HG03521 (cell line): ENCODE results near the gene PPIA.

Source experiments
- ATAC-seq: cut with Tn5 transposase; IDR thresholded peaks from one replicate; pipeline ENCODE4 v1.9.1; 2021; ENCODE audit warnings: mild to moderate bottlenecking, moderate library complexity; ENCODE audit not compliant: unreplicated experiment

PPIA gene

DNA sequence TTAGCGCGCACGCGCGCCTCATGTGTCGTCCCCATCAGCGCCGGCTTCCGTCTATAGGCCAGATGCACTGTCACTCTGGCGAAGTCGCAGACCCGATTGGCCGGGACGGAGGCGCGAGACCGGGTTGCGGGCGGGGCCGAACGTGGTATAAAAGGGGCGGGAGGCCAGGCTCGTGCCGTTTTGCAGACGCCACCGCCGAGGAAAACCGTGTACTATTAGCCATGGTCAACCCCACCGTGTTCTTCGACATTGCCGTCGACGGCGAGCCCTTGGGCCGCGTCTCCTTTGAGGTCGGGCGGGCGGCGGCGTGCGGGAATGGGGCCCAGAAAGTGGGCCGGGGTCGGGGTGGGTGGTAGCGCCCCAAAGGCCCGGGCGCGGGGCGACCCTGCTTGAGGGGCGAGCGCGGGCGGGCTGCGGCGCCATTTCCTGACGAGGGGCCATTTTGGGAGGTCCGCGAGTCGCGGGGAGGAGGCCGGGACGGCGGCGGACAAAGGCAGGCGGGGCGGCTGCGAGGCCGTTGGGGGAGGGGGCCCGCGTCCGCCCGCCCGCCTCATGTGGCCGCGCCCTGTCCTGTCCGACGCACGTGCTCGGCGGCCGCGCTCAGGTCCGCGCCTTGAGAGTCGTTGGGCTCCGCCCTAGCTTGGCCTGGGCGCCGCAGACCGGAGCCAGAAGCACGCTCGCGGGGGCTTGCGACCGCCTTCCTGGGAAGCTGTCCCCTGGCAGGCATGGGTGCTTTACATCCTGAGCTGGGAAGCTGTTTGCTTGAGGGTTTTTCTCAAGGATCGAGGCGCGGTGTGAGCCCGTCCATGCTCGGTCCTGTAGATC is at the start of gene PPIA:
PPIA (plus strand) TSS at position 178 of the 825 bp plus-strand sequence; CDS start at position 222, 44 bp downstream.
- peak; percentile 85 for ATAC-seq

DNA sequence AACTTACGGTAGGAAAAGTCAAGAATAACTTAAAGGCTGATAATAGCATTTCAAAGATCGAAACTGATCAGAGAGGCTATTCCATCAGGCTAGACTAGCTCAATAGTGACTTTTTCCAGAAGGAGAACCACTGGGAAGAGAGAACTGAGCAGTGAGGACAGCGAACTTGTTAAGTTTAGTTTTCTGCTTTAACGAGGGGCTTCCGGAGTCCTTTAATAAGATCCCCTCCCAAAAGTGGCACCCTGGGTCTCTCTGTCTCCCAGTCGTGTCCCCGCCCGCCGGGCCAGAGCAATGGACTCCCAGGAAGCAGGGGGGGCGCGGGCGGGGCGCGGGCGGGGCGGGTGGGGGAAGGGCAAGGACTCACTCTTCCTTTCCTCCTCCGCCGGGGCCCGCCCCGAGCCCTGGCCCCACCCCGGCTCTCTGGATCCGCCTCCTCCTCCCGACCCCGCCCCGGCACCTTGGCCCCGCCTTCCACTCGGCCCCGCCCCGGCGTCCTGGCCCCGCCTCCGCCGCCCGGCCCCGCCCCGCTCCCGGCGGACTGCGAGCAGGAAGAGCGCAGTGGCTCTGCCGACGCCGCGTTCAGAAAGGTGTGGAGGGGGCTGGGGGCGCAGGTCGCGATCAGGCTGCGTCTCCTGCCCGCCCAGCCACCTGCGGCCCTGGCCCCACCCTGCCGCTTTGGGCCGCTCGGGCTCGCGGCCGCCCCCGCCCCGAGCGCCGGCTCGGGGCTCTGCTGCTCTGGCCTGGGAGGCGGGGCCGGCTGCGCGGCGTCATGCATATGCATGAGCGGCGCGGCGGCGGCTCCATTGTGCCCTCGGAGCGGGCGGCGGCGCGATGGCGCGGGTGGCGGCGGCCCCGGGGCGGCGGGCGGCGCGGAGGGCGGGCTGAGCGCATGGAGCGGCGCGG is 48.2 kb upstream of the PPIA start, which contains the start of gene ZMIZ2:
ZMIZ2 (plus strand) TSS at position 803 of the 903 bp plus-strand sequence. CDS start 7,403 bp downstream, outside the sequence.
- peak; percentile 68 for ATAC-seq

DNA sequence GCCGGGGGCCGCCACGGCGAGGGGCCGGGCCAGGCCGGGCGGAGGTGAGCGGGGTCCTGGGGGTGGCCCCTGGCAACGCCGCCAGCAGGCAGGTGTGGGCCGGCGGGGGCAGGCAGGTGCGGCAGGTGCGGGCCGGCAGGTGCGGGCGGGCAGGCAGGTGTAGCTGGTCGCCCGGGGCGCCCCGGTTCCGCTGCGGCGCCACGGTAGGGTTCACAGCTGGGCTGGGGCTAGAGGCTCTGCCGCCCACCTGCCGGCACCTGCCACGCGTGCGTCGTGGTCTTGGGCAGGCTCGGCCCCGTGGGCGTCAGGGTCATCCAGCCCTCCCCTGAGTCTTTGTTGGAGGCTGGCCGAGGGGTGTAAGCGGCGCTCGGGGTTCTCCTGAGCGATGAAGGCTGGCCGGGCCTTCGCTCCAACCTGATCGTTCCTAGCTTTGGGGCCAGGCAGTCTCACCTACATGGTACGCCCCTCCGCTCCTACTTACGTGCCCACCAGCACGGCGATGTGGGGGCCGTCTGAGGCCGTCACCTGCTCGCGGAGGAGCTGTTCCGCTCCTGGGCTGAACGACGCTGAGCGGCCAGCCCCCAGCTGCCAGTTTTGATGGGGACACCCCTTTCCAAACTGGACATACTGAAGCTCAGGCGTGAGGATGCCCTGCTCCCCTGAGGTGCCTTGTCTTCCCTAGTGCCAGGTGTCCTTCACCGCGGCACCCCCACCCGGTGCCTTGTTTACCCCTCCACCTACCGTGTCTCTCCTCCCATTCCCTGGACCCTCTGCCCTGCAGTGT is 47.3 kb upstream of the PPIA start:
- ATAC-seq, result peak; percentile 23

DNA sequence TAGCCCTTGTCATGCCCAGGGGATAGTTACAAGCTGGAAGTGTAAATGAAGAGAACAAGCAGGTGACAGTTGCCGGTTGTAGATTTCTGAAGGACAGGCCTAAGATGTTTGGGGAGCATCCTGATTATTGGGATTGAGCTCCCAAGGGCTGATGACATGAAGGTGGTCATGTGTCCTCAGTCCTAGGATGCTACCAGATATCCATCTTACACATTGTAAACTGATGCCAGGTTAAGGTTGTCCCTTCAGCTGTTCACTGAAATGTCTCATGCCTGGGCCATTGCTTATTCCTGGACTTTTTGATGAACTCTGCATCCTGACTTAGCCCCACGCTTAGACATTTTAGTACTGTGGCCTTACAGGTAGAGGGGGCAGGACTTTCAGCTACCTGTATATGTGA is 46.5 kb upstream of the PPIA start:
- no peak for ATAC-seq

DNA sequence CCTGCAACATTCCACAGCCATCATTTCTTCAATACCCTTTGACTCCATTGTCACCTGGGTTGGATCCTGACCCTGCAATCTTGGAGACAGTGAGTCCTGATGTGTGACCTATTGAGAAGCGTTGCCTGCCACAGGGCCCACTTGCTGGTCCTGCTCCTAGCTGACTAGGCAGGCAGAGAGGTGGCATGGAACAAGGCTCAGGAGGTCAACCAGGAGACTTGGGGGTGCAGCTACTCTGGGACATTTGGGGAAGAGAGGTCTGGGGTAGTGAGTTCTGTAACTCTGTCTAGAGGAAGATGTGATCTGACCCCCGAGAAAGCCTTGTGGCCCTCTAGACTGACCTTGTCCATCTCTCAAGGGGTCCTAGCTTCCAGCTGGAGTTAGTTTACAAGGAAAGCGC is 46.1 kb upstream of the PPIA start:
- no peak for ATAC-seq

DNA sequence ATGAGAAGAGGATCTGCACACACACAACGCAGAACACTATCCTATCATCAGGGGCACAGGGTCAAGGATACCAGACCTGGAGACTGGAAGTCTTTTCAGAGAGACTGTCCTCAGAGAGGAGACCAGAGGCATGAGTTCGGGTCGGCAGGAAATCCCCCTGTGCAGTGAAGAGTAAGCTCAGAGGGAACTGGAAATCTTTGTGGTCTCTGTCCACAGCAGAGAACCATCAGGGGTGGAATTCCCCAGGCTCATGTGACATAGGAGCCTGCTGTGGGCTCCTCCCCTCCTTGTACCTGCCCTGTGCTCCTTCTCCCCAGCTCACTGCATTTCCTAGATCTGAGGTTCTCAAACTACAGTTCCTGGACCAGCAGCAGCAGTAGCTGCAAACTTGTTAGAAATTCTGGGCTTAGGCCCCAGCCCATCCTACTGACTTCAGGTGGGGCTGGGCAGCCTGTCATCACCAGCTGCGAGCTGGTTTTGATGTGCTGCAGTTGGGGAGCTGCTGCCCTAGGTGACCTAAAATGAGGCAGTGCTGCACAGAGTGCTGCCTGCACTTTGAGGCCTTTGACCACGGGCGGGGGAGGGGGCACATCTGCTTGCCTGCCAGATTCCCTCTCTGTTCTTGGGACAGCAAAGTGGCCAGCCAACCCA is 45.4 kb upstream of the PPIA start:
- ATAC-seq, result peak; percentile 29

DNA sequence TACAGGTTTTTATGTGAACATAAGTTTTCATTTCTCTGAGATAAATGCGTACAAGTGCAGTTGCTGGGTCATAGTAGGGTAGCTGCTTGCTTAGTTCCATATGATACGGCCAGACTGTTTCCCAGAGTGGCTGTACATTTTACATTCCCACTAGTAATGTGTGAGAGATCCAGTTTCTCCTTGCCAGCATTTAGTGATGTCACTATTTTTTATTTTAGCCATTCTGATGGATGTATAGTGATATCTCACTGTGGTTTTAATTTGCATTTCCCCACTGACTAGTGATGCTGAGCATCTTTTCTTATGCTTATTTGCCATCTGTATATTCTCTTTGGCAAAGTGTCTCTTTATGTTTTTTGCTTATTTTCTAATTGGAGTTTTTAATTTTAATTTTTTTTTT is 43.7 kb upstream of the PPIA start:
- ATAC-seq, result no peak

DNA sequence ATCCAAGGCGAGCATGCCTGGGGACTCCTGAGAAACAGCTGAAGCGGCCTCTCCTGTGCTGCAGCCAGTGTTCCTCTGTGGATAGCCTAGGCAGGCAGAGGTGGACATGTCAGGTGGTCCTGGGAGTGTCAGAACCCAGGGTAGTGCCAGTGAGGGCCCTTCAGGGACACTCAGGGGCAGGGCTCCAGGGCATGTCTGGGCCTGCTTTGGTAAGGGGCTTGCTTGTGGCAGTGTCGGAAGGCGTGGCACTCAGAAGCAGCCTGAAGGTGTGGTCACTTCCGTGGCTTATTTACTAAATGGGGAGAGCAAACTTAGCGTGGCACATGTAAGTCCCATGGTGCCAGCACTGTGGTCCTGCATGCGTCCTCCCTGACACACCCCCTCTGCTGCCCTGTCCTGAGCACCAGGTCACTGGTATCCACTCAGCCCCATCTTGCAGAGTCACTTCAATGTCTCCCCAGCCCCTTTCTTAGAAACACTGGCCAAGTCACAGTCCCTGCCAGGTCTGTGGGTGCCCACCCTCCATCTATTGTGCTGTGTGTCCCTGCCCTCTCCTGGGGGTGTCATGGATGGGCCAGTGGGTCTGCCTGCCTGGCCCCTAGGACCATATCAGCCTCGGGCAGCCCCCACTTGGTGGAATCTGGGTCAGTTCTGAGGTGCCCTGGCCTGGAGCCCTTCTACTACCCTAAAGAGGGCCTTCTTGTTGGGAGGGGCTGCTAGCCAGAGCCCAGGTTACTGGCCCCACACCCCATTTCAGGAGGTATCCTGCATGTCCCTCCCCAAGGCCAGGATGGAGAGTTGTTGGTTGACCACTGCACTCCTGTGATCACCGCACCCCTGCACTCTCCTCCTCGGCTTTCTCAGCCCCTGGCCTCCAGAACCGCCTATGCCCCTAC is 41.4 kb upstream of the PPIA start:
- ATAC-seq, result no peak

DNA sequence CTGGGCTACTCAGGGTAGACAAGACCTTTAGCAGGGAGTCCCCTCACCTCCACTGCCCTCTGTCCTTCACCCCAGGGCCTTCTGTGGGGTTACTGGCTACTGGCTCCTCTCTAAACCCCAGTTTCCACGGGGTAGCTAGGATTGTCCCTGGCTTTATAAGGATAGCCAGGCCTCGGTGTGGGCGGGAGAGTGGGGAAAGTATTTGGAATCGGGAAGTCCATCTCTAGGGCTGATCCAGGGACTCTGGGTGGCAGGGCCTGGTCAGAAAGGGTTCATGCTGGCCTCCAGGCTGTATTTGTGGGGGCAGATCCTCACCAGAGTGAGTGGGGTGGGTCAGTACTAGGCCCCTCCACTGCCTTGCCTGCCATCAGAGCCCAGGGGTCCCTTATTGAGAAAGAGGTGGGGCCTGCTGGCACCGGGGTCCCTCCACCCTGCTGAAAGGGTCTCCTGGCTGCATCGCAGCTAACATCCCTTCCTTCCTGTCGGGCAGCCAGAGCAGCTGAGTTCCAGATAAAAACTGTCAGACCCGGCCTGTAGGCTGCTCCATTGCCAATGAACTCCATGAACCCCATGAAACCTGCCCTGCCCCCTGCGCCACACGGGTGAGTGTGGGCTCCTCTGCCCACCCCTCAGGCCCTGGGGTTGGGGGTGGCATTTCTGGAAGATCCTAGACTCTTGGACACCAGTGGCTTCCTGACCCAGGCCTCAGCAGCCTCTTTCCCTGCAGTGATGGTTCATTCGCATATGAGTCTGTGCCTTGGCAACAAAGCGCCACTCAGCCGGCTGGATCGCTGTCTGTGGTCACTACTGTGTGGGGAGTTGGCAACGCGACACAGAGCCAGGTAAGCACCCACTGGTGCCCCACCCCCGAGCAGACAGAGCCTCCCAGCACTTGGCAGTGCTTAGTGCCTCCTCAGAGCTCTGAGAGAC is 40.5 kb upstream of the PPIA start:
- ATAC-seq, result no peak

DNA sequence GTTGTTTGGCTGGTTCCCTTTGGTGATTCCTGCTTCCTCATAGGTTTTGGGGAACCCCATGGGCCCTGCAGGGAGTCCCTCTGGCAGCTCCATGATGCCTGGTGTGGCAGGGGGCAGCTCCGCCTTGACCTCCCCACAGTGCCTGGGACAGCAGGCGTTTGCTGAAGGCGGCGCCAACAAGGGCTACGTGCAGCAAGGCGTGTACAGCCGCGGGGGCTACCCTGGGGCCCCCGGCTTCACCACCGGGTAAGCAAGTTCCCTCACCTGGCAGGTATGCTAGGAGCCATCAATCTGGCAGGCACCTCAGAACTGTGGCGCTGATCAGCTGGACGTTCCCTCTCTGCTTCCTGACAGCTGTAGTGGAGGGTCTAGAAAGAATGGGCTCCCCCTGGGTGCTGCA is 39.6 kb upstream of the PPIA start:
- no peak for ATAC-seq

DNA sequence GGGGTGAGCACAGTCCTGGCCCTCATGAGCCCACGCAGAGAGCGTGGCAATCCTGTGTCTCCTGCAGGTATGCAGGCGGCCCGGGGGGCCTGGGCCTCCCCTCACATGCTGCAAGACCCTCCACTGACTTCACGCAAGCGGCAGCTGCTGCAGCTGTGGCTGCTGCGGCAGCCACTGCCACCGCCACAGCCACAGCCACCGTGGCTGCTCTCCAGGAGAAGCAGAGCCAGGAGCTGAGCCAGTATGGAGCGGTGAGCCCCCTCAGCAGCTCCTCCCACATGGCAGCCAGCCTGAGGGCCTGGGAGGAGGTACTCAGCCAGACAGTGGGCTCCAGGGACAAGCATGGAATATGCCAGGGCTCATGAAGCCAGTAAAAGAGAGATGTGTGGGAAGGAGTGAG is 39.2 kb upstream of the PPIA start:
- no peak for ATAC-seq

DNA sequence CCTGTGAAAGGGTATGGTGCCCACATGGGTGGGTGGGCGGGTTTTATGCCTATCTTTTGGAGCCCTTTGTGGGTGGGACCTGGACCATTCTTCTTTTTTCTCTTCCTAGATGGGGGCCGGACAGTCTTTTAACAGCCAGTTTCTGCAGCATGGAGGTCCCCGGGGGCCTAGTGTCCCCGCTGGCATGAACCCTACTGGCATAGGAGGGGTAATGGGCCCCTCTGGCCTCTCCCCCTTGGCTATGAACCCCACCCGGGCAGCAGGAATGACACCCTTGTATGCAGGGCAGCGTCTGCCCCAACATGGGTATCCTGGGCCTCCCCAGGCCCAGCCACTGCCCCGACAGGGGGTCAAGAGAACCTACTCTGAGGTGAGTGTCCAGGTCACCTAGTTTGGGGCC is 38.7 kb upstream of the PPIA start:
- no peak for ATAC-seq

DNA sequence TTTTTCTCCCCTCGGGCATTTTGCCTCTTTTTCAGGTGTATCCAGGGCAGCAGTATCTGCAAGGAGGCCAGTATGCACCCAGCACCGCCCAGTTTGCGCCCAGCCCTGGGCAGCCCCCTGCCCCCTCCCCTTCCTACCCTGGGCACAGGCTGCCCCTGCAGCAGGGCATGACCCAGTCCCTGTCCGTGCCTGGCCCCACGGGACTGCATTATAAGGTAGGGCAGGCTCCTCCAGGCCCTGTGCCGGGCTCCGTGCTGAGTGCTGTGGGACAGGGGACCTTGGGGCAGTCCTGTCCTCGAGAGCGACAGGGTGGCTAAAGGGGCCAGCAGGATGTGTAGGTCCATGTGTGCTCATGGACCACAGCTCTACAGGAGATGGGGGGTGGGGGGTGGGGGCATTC is 37.2 kb upstream of the PPIA start:
- ATAC-seq, result no peak

DNA sequence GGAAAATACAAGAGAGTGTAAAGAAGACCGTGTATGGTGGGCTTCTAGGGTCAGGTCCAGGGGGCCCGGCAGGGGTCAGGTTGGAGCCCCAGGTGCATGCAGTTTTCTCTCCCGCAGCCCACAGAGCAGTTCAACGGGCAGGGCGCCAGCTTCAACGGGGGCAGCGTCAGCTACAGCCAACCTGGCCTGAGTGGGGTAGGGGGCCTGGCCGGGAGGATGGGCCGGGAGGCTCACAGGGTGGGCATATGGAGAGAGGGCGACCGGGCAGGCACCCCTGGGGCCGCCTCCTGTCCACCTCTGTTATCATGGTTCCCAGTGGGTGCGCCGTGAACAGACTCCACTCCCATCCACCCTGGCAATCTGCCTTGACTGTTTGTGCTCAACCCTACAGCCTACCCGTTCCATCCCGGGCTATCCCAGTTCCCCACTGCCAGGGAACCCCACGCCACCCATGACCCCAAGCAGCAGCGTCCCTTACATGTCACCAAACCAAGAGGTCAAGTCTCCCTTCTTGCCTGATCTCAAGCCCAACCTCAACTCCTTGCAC is 36.4 kb upstream of the PPIA start:
- no peak for ATAC-seq

DNA sequence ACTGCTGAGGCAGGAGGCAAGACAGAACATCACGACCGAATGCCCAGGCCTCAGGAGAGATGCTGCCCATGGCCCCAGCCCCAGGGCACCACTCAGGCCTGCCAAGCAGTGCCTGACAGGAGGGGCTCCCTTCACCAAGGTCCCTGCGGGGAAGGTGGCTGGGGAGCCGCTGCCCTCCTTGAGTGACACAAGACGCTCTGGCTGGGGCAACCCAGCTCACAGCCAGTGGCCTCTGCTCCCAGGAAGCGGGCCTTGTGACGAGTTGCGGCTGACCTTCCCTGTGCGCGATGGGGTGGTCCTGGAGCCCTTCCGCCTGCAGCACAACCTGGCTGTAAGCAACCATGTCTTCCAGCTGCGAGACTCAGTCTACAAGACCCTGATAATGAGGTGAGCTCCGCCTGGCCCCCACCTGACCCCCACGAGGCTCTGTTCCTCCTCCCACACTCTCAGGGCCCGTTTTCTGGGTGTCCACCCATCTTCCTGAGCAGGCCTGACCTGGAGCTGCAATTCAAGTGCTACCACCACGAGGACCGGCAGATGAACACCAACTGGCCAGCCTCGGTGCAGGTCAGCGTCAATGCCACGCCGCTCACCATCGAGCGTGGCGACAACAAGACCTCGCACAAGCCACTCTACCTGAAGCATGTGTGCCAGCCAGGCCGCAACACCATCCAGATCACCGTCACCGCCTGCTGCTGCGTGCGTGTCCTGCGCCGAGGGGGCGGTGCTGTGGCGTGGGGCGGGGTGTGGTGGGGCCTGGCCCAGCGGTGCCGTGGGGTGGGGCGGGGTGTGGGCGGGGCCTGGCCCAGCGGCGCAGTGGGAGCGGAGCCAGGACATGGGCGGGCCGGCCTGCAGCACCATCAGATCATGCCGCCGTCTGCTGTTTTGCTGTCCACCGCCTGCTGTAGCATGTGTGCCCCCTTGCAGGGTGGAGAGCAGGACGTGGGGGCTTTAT is 35.0 kb upstream of the PPIA start:
- no peak for ATAC-seq

DNA sequence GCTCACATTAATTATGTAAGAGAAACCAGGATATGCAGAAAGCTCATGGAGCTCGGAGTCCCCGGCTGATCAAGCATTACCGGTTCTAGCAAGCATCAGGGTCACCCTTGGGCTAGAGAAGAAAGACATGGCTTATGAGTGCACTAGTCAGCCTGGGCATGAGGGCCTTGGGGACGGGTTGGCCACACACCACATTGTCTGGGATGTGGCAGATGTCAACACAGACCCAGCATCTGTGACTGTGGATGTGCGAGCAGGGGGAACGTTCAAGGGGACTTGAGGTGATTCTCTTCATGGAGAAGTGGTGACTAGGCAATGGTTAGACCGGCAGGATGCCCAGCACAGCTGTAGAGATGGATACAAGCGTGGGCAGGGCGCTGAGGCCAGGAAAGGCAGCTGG is 34.2 kb upstream of the PPIA start:
- ATAC-seq, result no peak
